Embryonic facial prominence (tissue), 1 donor: ENCODE measurements around the gene SLC15A3.

Experiments used
- DNase-seq: peaks from one replicate; pipeline ENCODE4 v3.0.0-alpha.2; 2016; ENCODE audit errors: extremely low spot score

Gene SLC15A3

DNA sequence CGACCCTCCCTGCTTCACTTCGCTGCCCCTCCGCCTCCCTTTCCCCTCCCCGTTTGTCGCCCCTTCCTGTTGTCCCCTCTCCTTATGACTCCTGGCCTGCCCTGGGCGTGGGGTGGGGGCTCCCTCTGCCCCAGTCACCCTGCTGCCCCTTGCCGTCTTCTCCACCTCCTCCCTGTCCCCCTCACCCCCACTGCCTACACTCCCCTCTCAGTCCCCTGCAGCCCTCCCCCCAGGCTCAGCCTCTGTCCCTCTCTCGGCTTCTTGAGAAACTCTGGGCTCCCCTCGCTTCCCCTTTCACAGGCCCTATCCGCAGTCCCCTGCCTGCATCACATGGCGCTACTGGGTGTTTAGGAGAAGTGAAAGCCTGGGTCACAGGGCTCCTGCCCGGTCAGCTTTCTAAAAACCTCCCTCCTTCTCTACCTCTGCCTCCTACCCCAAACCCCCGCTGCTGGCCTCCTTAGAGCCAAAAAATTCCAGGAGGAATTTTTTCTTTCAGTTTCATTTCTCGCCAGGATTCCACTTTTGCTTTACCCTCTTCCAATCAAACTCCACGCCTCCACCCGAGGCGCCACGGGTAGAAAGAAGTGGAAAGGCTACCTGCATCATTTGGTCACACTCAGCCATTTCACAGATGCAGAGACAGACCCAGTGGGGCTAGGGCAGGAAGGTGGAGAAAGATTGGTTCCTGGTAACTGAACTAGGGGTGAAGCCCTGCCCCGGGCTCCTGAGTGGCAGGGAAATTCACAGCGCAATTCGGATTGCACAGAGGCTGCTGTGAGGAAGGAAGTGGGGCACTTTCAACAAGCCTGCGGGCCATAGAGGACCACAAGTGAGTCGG is at the start of gene SLC15A3:
Gene SLC15A3, minus strand, starts transcription at position 273 of the 838 bp plus-strand sequence. CDS start 625 bp downstream, outside the sequence.
- DNase-seq, result no peak

DNA sequence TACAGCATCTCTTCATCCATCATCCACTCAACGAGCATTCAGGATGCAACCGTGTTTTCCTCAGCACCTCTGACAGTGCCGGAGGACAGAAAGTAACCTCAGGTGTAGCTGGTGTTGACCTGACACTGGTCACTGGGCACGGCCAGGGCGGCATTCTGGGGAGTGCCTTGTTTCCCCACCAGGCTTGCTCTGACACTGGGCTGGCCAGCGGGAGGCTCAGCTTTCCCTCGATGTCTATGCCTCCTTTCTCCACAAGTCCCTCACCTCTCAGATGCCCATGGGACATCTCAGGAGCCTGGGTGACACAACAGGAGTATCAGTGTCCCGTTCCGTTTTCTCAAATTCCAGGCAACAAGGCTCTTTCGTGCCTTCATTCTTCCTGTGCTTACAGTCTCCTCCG is 48.5 kb upstream of the SLC15A3 start:
- no peak for DNase-seq

DNA sequence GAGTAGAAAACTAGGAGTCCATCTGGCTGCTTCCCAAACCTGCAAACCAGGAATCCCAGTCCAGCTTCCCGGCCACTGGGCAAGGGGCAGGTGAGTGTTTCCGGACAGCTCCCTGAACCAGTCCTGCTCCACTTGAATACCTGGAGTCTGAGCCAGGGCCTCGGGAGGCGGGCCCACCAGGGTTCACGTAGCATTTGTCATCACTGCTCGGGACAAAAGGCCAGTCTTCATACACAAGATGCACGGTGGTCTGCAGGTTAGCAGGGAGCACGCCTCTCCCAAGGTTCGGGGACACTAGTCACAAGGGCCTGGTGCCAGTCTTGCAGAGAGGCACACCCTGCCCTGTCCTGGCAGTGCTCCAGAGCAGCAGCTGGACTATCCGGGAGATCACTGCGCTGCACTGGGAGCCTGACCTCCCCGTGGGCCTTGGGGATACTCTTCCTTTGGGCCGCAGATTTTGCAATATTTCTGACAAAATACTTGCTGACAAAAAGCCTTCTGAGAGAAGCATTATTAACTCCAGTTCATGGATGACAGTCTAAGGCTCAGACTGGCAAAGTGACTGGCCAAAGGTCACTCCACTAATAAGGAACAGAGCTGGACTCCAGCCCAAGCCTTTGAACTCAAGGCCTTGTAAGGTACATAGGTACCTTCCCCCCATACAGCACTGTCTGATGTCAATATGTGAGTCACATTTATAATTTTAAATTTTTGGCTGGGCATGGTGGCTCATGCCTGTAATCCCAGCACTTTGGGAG is 44.6 kb upstream of the SLC15A3 start:
- no peak for DNase-seq

DNA sequence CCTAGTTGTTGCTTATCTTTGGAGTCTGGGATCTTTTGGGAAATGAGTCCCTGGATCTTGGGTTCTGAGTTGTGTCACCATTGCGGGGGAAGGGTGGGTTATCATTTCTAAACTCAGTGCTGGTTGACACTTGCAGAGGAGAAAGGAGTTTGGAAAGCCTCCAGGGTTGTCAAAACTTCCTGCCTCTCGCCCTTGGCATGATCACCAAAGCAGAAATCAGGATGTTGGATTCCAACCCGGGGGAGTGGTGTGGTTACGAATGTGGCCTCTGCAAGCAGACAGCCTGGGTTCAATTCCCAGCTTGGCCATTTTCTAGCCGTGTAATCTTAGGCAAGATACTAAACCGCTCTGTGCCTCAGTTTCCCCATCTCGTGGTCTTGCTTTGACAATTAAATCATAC is 43.8 kb upstream of the SLC15A3 start:
- DNase-seq, result no peak

DNA sequence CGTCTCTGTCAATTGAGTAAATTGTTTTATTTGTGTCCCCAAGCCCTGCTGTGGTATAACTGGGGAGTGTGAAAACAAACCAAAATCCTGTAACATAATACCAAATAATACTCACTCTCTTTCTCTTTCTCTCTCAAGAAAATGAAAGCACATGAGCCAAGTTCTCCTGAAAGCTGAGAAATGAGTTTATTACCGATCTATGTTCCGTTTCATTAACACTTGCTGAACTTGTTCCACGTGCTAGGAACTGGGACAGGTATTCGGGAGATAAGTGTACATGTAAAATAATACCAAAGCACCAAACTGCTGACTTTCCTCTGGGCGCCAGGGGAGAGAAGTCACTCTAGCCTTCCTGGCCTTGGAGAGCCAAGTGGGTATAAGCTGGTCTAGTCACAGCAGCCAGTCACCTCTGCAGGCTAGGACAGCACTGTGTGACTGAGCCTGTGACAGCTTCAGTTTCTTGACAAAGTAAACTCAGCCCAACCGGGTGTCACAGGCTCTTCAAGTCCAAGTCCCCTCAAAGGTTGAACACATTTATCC is 42.6 kb upstream of the SLC15A3 start:
- DNase-seq, result no peak

DNA sequence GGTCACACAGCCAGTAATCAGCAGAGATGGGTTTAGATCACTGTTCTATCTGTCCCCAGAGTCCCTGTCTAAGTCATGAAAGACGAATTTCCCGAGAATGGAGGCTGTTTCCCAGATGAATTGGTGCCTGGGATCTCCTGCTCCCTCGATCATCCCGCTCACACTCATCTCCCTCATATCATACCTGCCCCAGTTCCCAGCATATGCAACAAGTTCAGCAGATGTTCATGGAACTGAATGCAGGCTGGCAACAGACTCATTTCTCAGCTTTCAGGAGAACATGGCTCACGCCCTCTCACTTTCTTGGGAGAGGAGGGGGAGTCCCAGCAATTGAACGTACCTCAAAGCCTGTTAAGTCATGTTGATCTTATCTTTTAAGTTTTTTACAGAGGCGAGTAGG is 41.6 kb upstream of the SLC15A3 start:
- no peak for DNase-seq

DNA sequence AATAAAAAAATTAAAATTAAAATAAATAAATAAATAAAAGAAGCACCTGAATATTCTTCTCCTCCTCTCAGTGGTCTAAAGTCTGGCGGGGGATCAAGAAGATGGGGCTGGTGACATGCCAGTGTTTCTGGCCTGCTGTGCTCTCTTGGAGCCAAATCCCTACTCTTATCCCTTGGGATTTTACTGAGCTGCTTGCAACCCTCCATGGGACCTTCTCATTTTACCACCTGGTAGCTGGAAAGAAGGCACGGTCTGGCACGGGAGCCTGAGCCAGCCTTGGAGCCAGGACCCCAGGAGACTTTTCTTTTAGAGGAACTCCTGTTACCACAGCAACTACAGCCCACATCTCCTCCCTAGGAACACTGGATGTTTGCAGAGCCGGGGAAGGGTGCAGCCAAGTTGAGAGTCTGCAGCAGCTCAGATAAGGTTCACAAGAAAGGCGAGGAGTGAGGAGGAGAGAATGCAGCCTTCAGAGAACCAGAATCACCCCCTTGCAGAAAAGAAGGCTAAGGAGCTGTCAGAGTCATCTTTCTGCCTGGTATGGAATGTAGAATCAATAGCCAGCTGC is 41.0 kb upstream of the SLC15A3 start:
- no peak for DNase-seq

DNA sequence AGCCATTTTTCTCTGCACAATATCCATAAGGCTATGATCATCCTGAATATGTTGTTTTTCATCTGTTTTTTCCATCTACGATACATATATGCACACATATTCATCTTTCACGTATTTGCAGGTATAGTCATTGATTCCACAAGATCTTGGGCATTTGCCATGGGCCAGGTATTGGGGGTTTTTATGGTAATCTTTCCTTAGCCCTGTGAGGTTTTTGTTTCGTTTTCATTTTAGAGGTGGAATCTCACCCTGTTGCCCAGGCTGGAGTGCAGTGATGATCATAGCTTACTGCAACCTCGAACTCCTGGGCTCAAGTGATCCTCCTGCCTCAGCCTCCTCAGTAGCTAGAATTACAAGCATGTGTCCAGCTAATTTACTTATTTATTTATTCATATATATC is 39.5 kb upstream of the SLC15A3 start:
- no peak for DNase-seq

DNA sequence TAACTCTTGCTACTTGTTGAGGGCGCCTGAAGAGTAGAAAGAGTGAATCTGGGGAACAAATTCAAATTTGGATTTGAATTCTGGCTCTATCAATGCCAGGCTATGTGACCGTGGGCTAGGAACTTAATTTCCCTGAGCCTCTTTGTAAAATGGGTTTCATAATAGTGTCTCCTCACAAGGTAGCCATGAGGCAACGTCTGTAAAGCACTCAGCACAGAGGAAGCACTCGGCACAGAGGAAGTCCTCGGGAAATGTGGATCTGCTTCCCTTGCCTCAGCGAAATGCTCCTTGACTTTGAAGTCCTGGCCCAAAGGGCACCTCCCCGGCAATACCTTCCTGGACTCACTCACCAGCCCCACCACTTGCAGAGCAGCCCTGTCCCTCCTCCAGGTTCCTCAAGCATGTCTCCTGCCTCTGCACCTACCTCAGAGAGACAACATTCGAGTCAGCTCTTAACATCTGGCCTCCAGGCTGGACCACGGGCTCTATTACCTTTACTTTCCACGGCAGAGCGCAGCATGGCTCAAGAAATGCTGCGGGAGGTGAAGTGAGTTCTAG is 37.2 kb upstream of the SLC15A3 start:
- DNase-seq, result no peak

DNA sequence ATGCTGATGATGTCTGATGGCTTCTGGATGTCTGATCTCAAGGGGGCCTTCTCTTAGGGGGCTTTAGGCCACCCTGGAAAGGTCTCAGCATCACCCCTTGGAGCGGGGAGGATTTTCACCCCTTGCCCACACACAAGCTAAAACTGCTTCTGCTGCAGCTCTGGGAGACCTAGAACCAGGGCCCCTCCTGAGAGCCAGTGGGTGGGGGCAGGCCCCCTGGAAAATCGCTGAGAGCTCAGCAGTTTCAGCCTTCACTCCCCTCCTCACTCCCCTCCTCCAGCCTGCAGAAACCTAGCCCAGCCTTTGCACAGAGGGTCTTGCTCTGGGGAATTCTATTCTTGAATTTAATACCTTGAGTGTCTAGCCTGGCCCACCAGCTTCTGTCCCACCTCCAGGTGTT is 36.7 kb upstream of the SLC15A3 start:
- DNase-seq, result no peak

DNA sequence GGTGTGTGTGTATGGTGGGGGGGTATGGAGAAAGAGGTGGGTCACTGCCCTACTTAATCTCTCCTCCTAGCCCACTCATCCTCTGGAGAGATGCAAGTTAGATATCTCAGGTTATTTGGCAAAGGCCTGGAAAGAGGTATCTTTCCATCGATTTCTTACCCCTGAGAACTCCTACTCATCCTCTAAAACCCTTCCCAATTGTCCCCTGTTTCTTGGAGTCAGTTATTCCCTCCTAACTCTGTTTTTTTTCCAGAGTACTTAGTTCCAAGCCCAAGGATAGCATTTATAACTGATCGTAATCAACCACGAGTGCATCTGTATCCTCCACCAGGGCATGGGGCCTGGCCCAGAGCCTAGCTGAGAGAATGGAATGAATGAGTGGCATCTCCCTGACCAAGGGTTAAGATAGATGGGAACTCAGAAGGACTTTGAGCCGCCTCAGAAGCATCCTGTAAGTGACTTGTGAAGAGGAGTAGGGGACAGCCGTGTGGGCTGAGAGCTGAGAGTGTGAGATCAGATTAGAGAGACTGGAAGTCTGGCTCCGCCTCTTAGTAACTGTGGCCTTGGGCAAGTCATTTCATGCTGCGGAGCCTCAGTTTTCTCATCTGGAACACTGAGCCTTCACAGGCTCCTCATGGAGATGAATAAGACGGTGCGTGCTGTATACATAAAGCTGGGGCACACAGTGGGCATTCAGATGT is 35.8 kb upstream of the SLC15A3 start:
- DNase-seq, result no peak

DNA sequence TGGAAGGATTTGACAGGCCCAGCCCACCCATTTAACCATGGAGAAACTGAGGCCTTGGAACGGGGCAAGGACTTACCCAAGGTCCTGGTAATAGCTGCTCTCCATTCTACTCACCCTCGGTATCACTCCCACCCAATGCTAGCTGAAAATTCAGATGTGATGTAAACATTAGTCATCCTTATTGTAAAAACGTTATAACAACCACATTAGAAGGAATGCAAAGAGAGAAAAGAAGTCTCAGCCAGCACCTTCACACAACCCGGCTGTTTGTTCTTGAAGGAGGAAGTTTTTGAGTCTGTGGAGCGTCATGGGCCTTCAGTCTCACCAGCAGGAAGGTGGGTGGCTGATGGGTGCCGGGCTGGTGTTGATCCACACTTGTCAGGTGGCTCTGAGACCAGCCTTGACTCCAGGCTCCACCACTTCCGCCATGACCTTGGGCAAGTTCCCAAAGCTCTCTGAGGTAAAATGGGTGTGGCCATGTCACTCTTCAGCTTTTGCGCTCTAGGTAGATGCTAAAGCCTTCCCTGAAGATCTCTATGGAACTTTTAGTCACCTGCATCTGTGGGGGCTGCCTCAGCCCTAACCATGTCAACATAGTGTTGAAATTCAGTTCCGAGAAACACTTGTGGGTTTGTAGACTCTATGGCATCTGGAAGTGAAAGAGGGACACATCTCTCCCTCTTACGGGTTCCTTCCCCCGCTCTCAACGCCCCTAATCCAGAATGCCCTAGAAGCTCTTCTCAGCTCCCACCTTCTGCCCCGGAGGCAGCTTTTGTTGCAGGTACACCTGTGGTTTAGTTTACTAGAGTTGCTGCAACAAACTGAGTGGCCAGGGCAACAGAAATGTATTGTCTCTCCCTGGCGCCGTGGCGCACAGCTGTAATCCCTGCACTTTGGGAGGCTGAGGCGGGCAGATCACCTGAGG is 34.3 kb upstream of the SLC15A3 start:
- DNase-seq, result no peak

DNA sequence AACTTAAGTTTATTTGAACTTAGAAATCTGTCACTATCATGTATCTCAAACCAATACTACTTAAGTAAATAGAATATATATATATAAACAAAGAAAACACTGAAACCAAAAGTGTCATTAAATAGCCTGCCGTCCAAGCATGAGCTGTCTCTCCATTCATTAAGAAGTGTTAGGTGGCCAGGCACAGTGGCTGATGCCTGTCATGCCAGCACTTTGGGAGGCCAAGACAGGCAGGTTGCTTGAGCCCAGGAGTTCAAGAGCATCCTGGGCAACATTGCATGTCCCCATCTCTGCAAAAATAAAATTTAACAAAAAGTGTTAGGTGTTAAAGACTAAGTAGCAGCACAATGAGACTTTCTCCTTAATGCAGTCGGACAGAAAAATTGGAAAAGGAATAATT is 33.5 kb upstream of the SLC15A3 start:
- DNase-seq, result no peak

DNA sequence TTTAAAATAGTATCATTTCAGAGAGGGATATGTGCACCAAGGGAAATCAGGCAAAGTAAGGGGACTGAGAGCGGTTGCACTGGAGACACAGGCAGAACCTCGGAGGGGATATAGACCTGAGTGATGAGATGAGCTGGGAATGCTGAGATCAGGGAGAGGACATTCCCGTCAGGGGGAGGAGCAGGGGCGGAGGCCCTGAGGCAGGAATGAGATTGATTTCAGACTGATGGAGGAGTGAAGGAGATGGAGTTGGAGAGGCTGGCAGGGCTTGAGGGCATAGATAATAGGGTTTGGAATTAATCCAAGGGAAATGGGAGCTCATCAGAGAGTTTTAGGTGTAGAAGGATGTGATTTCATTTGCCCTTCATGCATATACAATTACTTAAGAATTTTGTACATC is 32.7 kb upstream of the SLC15A3 start:
- DNase-seq, result no peak

DNA sequence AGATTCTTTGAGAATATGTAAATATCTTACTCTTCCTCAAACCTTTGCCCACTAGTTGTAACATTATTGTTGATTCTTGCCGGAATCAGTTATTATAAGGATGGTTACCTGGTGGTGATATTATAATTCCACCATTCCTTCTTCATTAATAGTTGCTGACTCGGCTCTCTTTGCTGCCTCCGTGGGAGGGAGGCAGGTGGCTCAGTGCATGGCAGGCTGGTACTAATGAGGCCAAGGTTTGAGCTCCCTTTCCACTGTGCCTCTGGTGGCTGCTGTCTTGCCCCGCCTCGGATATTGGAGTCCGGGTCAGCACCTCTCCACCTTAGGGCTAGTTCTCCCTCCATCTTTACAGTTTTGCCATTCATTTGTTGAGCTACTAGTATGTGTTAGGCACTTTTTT is 32.2 kb upstream of the SLC15A3 start:
- DNase-seq, result no peak

DNA sequence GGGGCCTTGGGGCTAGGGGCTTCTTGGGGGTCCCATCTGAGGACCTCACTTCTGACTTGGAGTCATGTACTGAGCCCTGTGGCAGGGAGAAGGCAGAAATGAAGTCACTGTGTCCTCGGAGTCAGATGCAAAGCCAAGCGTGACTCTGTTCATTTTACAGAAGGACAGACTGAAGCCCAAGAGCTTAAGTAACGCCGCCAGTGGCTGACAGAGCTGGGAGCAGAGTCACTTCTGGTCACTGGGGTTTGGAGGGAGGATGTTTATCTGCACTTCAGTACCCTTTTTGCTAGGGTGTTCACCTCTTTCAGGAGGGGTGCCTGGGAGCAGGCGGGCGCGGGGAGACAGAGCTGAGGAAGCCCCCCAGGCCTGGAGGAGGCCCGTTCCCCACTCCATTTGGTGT is 30.2 kb upstream of the SLC15A3 start:
- no peak for DNase-seq

DNA sequence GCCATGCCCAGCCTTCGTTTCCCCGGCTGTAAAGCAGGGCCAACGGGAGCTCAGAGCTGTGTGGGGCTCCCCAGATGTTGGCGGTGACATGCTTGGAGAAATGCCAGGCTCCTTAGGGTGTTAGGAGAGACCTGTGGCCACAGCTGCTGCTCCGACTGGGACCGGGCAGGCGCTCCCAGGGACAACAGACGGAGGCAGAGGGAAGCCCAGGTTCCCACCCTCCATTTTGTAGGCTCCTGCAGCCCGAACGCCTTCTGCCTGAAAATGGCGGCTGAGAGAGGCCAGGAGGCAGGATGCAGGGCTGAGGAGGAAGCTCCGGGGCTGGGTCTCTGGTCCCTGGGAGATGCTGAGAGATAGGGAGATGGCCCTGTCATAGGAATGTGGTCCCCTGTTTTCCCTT is 29.5 kb upstream of the SLC15A3 start:
- DNase-seq, result no peak

DNA sequence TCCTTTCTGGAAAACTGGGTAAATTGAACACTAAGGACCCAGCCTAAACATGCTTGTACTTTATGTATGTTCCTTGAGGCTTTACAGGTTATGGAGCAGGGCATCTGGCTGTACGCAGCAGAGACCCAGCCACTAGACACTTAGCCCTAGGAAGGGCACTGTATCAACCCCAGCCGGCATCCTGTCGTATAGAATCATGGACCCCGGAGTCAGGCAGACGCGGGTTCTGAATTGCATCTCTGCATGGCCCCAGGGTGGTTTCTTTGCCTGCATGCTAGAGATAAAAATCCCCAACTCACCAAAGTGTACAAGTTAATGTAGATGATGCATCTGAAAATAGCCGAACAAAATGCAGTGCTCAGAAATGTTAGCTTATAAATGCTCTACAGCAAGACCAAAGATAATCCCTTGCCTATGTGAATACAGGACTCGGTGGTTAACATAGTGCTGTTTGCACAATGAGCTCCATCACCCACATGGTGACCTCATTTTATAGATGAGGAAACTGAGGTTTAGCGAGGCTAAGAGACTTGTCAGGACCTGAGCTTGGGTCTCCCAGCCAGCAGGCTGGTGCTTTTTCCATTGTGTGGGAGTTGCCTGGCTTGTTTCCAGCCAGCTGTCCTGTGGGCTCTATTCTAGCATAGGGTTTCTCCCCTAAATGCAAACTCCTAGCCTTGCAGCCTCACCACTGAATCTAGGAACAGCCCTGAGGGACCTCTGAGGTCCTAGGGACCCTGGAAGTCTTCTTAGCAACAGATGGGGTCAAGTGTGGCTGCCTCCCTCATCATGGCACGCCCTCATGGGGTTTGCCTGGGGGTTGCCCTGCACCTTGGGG is 26.8 kb upstream of the SLC15A3 start:
- no peak for DNase-seq

DNA sequence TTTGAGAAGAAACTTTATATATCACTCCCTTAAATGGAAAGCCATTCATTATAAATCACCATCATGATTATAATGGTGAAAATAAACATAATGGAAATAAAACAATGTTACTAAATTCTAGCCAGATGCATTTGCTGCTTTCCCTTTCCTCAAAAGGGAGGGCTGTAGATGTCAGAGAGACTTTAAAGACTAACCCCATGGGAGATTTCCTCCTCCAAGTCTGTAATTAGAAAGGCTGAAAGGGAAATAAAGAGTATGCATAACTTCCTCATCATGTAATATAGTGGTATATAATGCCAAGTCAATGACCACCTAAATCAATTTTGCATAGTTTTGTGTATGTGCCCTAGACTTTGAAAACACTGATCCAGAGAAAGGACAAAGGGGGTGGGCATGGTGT is 25.9 kb upstream of the SLC15A3 start:
- DNase-seq, result no peak

DNA sequence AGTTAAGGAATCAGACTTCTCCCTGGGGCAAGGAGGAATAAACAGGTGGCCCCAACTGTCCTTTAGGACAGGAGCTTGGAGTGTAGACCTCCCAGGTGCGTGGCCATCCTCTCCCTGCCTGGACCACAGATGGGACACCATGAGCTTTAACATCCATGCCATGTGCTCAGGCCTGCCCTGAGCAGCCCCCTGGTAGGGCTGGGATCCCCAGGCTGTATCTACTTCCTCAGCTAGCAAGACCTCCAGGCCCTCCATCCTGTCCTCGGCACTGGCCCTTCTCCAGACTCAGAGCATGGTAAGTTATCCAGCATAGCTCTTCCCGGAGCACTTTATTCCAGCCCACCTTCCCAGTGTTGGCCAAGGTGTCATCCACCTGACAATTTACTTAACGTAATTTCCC is 25.2 kb upstream of the SLC15A3 start:
- DNase-seq, result no peak
